PFSK-1 (cell line): Measurements from ENCODE around the gene S100A14.

Experiments
- FOXP2 ChIP-seq: optimal IDR thresholded peaks from 2 replicates; pipeline ENCODE3; 2011; ENCODE audit warnings: borderline replicate concordance, control low read depth, inconsistent platforms; ENCODE audit not compliant: insufficient read depth; ENCODE audit errors: extremely low read length, extremely low read depth
- POLR2AphosphoS5 ChIP-seq: IDR thresholded peaks from 2 replicates; pipeline ENCODE4 v1.6.1; 2012; ENCODE audit warnings: low read depth, mild to moderate bottlenecking, control low read depth, low read length, moderate library complexity
- SIN3A ChIP-seq: IDR thresholded peaks from 2 replicates; pipeline ENCODE4 v1.6.1; 2012; ENCODE audit warnings: mild to moderate bottlenecking, low read length, moderate library complexity, borderline replicate concordance; ENCODE audit not compliant: insufficient read depth
- TAF1 ChIP-seq: IDR thresholded peaks from 2 replicates; pipeline ENCODE4 v1.6.1; 2012; ENCODE audit warnings: low read length, control low read depth, borderline replicate concordance; ENCODE audit not compliant: insufficient read depth
- TF ChIP-seq, protein P1 (sequence below), 2 experiments: IDR thresholded peaks; 2 replicates each; pipeline versions ENCODE4 v1.6.1 to v1.8.0; 2011 to 2012; ENCODE audit warnings: low read depth in 2 of 2, low read length in 2 of 2, control low read depth in 1 of 2, inconsistent platforms in 1 of 2, mild to moderate bottlenecking in 1 of 2, moderate library complexity in 1 of 2; ENCODE audit not compliant: insufficient read depth in 1 of 2

Gene S100A14

DNA sequence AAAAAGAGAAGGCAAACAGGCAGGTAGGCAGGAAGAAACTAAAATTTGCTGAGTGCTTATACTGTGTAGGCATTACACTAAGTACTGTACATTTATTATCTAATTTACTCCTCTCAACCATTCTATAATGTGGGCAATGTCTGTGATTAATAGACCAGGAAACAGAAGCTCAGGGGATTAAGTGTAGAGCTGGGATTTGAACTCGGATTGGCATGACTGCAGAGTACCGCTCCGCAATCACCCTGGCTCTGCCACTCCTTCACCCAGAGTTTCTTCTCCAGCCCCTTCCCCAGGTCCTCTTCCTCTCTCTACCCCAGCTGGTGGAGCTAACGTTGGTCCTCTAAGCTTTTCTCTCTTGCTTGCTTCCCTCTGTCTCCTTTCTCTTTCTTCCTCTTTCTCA lies 39.0 kb downstream of the S100A14 start:
- TF ChIP-seq POLR2AphosphoS5 (no peak), SIN3A (no peak), TAF1 (no peak)

DNA sequence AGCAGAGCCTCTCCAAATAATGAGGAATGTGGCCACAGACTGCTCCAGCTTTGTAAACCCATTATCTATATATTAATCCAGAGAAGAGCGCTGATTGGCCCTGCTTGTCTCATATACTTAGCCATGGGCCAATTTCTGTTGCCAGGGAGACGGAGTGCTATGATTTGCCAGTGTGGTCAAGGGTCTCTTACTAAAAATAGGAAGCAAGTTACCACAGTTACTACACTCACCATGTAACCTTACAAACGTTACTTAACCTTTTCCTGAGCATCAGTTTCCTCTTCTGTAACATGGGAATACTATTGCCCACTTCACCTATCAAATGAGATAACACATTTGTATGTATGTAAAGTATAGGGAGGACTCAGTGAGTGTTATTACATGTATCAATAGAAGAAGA lies 42.8 kb downstream of the S100A14 start:
- TF ChIP-seq, protein P1, sequence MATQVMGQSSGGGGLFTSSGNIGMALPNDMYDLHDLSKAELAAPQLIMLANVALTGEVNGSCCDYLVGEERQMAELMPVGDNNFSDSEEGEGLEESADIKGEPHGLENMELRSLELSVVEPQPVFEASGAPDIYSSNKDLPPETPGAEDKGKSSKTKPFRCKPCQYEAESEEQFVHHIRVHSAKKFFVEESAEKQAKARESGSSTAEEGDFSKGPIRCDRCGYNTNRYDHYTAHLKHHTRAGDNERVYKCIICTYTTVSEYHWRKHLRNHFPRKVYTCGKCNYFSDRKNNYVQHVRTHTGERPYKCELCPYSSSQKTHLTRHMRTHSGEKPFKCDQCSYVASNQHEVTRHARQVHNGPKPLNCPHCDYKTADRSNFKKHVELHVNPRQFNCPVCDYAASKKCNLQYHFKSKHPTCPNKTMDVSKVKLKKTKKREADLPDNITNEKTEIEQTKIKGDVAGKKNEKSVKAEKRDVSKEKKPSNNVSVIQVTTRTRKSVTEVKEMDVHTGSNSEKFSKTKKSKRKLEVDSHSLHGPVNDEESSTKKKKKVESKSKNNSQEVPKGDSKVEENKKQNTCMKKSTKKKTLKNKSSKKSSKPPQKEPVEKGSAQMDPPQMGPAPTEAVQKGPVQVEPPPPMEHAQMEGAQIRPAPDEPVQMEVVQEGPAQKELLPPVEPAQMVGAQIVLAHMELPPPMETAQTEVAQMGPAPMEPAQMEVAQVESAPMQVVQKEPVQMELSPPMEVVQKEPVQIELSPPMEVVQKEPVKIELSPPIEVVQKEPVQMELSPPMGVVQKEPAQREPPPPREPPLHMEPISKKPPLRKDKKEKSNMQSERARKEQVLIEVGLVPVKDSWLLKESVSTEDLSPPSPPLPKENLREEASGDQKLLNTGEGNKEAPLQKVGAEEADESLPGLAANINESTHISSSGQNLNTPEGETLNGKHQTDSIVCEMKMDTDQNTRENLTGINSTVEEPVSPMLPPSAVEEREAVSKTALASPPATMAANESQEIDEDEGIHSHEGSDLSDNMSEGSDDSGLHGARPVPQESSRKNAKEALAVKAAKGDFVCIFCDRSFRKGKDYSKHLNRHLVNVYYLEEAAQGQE (IDR thresholded peaks at IDR 0.05; ENCODE audit: insufficient read depth in 1 of 2, low read depth in 2 of 2, low read length in 2 of 2), result no peak
- TF ChIP-seq FOXP2, result no peak
- TF ChIP-seq POLR2AphosphoS5, result no peak
- no peak for TF ChIP-seq TAF1
- no peak for TF ChIP-seq SIN3A

DNA sequence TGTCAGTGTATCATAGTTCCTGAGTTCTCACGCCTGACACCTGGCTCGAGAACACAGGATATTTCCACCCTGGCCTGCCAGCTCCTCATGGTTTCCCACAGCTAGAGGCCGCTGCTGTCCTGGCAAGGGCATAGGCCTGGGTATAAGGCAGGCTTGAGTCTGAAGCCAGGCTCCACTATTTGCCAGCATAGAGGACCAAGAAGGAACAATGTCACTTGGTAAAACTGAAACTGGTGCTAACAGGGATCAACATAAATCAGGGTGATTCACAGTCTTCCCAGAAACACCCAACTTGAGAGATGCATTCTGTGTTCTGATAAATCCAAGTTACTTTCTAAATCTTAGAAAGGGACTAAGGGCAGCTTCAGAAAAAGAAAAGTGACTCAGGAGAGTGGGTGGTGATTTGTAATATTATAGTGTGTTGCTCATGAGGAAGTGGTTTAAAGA lies 43.5 kb downstream of the S100A14 start:
- TF ChIP-seq, protein P1 (IDR thresholded peaks at IDR 0.05; ENCODE audit: insufficient read depth in 1 of 2, low read depth in 2 of 2, low read length in 2 of 2), result no peak
- TF ChIP-seq SIN3A (no peak), POLR2AphosphoS5 (no peak), TAF1 (no peak; the same call in 1 of the 2 replicates), FOXP2 (no peak)

DNA sequence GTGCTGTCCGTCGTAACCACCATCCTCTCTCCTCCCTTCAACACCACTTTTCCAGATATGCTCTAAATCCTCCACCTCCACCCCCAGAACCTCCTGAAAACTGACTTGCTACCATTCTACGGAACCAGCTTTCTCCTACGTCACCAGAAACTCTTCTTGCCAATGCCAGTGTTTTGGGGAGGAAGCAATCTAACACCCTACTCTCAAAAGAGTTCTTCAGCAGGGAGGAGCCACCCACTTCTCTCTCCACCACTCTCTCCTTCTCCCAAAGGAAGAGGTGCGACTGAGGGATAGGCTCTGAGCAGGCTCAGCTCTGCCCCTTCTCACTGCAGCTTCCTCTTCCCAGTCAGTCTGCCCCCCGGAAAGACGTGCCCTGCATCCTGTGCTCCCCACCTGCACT lies 44.4 kb downstream of the S100A14 start:
- TF ChIP-seq SIN3A (no peak), TAF1 (no peak), POLR2AphosphoS5 (no peak), FOXP2 (no peak)
- TF ChIP-seq, protein P1 (IDR thresholded peaks at IDR 0.05; ENCODE audit: insufficient read depth in 1 of 2, low read depth in 2 of 2, low read length in 2 of 2), result no peak

DNA sequence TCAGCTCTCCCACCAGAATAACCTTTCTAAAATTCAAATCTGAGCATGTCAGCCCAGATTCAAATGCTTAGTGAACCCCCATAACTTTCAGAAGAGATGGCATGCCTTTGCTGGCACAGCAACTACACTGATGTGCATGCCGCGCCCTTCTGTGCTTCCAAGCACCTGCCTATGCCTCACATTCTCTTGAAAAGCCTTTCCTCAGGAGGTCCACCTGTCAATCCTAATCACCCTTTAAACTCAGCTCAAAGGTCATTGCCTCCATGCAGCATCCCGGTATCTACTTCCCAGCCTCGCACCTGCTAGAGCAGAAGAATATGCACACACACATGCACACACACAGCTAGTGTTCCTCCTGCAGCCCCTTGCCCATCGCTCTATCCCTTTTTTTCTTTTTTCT lies 45.3 kb downstream of the S100A14 start:
- no peak for TF ChIP-seq FOXP2
- TF ChIP-seq SIN3A, result no peak
- TF ChIP-seq, protein P1 (IDR thresholded peaks at IDR 0.05; ENCODE audit: insufficient read depth in 1 of 2, low read depth in 2 of 2, low read length in 2 of 2), result no peak
- no peak for TF ChIP-seq POLR2AphosphoS5
- TF ChIP-seq TAF1, result no peak
